NB4 (cell line): ENCODE data around the gene PSAP.

Experiments
- MYC ChIP-seq: IDR thresholded peaks from 2 replicates; pipeline ENCODE4 v1.6.1; 2011; ENCODE audit warnings: low read depth, low read length
- POLR2A ChIP-seq: IDR thresholded peaks from 2 replicates; pipeline ENCODE4 v1.6.1; 2011; ENCODE audit warnings: mild to moderate bottlenecking; ENCODE audit not compliant: insufficient read length; ENCODE audit errors: extremely low read depth
- TF ChIP-seq, protein P1 (sequence below): IDR thresholded peaks from one replicate; pipeline ENCODE4 v1.5.1; 2012; ENCODE audit warnings: low read depth, low read length
- TF ChIP-seq, protein P2 (sequence below): IDR thresholded peaks from 2 replicates; pipeline ENCODE4 v1.6.1; 2011; ENCODE audit warnings: low read depth, low read length

DNA sequence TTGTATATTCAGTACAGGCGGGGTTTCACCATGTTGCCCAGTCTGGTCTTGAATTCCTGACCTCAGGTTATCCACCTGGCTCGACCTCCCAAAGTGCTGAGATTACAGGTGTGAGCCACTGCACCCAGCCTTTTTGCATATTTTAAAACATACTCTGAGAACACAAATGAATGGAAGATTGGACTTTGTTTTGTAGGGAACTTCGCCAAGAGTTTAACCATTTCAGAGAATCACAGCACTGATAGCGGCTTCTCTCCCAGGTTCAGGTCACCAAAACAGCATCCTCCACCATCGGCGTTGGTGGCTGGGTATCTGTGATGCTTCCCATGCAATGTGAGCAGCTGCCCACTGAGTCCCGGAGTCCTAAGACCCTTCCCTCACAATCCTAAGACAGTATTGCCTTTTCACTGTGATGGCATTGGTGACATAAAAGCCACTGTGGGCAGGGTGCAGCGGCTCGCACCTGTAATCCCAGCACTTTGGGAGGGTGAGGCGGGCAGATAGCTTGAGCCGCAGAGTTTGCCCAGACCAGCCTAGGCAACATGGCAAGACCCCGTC is 42.3 kb upstream of the PSAP start:
- TF ChIP-seq MYC (no peak), POLR2A (no peak)
- TF ChIP-seq, protein P1, sequence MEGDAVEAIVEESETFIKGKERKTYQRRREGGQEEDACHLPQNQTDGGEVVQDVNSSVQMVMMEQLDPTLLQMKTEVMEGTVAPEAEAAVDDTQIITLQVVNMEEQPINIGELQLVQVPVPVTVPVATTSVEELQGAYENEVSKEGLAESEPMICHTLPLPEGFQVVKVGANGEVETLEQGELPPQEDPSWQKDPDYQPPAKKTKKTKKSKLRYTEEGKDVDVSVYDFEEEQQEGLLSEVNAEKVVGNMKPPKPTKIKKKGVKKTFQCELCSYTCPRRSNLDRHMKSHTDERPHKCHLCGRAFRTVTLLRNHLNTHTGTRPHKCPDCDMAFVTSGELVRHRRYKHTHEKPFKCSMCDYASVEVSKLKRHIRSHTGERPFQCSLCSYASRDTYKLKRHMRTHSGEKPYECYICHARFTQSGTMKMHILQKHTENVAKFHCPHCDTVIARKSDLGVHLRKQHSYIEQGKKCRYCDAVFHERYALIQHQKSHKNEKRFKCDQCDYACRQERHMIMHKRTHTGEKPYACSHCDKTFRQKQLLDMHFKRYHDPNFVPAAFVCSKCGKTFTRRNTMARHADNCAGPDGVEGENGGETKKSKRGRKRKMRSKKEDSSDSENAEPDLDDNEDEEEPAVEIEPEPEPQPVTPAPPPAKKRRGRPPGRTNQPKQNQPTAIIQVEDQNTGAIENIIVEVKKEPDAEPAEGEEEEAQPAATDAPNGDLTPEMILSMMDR = no peak
- TF ChIP-seq, protein P2, sequence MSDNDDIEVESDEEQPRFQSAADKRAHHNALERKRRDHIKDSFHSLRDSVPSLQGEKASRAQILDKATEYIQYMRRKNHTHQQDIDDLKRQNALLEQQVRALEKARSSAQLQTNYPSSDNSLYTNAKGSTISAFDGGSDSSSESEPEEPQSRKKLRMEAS = no peak
